Right ventricle myocardium superior (tissue), 1 donor: ENCODE results near the gene OPN4. TPM values are rescaled to one million over a fixed set of nuclear protein-coding genes. Genes with fewer than 3 reads are reported as not detected.

Source experiments
- ATAC-seq: fragments of 200-7000 bp; cut with Tn5 transposase; one replicate; pipeline ENCODE4 v1.9.1; 2020; ENCODE audit warnings: mild to moderate bottlenecking; ENCODE audit not compliant: poor library complexity
- DNase-seq: peaks from one replicate; pipeline ENCODE4 v3.0.0-alpha.2; 2020
- intact Hi-C: fragments of 100-400 bp; cut with DNase I; formaldehyde crosslinking; loops from one replicate; pipeline ENCODE4 v1.11.2; 2022
- total RNA-seq: library from RNA; stranded (reverse); fragmentation: NEBNext Ultra II Directional; extraction: Animal tissue kit (Norgen Biotek cat#: 25700); gene quantifications from one replicate; pipeline ENCODE4 v1.2.1, GENCODE V29; 2021
- donor health status: DM: no; HTN: yes; CAD: no; lungs with severe emphysema.

Gene OPN4
- total RNA-seq, 1 donor from 2014 or later, result 0.40 TPM

GRCh38 chr10:86708068-86708782 lies 53.9 kb downstream of the OPN4 start:
- ATAC-seq (no peak), DNase-seq (no peak)
- intact Hi-C loops, result no loop called here

GRCh38 chr10:86708783-86709380 lies 54.5 kb downstream of the OPN4 start:
- DNase-seq (no peak), ATAC-seq (no peak)
- intact Hi-C loops, result no loop called here

- intact Hi-C loops, result loop anchor here (5.0 kb wide), 1 partner anchor 188 kb away; no protein-coding TSS in a partner anchor
- DNase-seq (no peak), ATAC-seq (no peak)
These were observed 55.2 kb downstream of the OPN4 start for GRCh38 chr10:86709396-86710185.

- peak; percentile 92 for DNase-seq
- intact Hi-C loops, result loop anchor here (5.0 kb wide), 1 partner anchor 186 kb away; no protein-coding TSS in a partner anchor
- ATAC-seq, result peak; percentile 77
These were observed 56.7 kb downstream of the OPN4 start for GRCh38 chr10:86710987-86711512.

GRCh38 chr10:86711513-86712316 lies 57.4 kb downstream of the OPN4 start:
- intact Hi-C loops, result loop anchor here (5.0 kb wide), 1 partner anchor 186 kb away; no protein-coding TSS in a partner anchor
- ATAC-seq (peak; percentile 26), DNase-seq (peak; percentile 69)

- intact Hi-C loops, result loop anchor here (5.0 kb wide), 1 partner anchor 185 kb away; no protein-coding TSS in a partner anchor
- DNase-seq (no peak), ATAC-seq (no peak)
These were observed 58.0 kb downstream of the OPN4 start for GRCh38 chr10:86712317-86712707.

GRCh38 chr10:86715156-86715795 lies 60.9 kb downstream of the OPN4 start:
- DNase-seq (no peak), ATAC-seq (no peak)
- intact Hi-C loops, result no loop called here

- no peak for ATAC-seq
- intact Hi-C loops, result no loop called here
- no peak for DNase-seq
These were observed 61.5 kb downstream of the OPN4 start for GRCh38 chr10:86715836-86716235.

Other genes starting within 250 kb of the OPN4 start
- 19.7 TPM for gene WAPL, start 132.8 kb upstream of the OPN4 start, total RNA-seq
- 1,375 TPM for gene LDB3, start 14.0 kb downstream of the OPN4 start, total RNA-seq
- 50.2 TPM for gene BMPR1A, start 102.1 kb downstream of the OPN4 start, total RNA-seq